WTC11 (cell line): ENCODE results near the gene COL4A2. TPM values are rescaled to one million over a fixed set of nuclear protein-coding genes. Genes with fewer than 3 reads are reported as not detected.

Experiments used
- ATAC-seq: fragments of 200-7000 bp; cut with Tn5 transposase; 2 replicates; pipeline ENCODE4 v1.10.0; 2021; ENCODE audit warnings: mild to moderate bottlenecking, moderate library complexity
- CTCF ChIA-PET: fragments of 300-600 bp; sonication (Branson Sonifier 250); formaldehyde crosslinking; loops from one replicate; lab custom pipeline; 2021; ENCODE audit warnings: antibody characterized with exemption; lab: Charles Lee
- POLR2A ChIA-PET: fragments of 350-600 bp; sonication (Branson Sonifier 250); formaldehyde crosslinking; loops from one replicate; lab custom pipeline; 2021; ENCODE audit warnings: antibody characterized with exemption; lab: Charles Lee
- DNase-seq: peaks from one replicate; pipeline ENCODE4 v3.0.0; 2021; ENCODE audit warnings: low spot score
- H3K27ac Mint-ChIP-seq: 2 replicates; pipeline ENCODE4 v1.8.0; 2021; ENCODE audit warnings: mixed read lengths
- H3K27me3 Mint-ChIP-seq: 2 replicates; pipeline ENCODE4 v1.8.0; 2021; ENCODE audit warnings: low read depth, mild to moderate bottlenecking, moderate library complexity, mixed read lengths
- H3K36me3 Mint-ChIP-seq: 2 replicates; pipeline ENCODE4 v1.8.0; 2021; ENCODE audit warnings: mixed read lengths
- H3K4me1 Mint-ChIP-seq: 2 replicates; pipeline ENCODE4 v1.8.0; 2022; ENCODE audit warnings: mixed read lengths
- H3K4me3 Mint-ChIP-seq: 2 replicates; pipeline ENCODE4 v1.8.0; 2021; ENCODE audit warnings: mild to moderate bottlenecking, moderate library complexity, mixed read lengths
- H3K9me3 Mint-ChIP-seq: 2 replicates; pipeline ENCODE4 v1.8.0; 2021; ENCODE audit warnings: mixed read lengths
- E2F1 ChIP-seq: sonication (generic); formaldehyde crosslinking; IDR thresholded peaks from 2 replicates; pipeline ENCODE4 v1.8.0; 2022; ENCODE audit warnings: mild to moderate bottlenecking, missing genetic modification reagents
- FOXP1 ChIP-seq: sonication (generic); formaldehyde crosslinking; IDR thresholded peaks from 2 replicates; pipeline ENCODE4 v1.8.0; 2022; ENCODE audit warnings: missing genetic modification reagents, mild to moderate bottlenecking, moderate library complexity, borderline replicate concordance
- HMGA2 ChIP-seq: fragments of 250-450 bp; sonication (Bioruptor Pico); IDR thresholded peaks from 2 replicates; pipeline ENCODE4 v1.4.0; 2021; ENCODE audit warnings: mild to moderate bottlenecking, moderate library complexity
- HMGXB4 ChIP-seq: sonication (generic); formaldehyde crosslinking; IDR thresholded peaks from 2 replicates; pipeline ENCODE4 v1.8.1; 2023; ENCODE audit warnings: mild to moderate bottlenecking, moderate library complexity, missing genetic modification reagents
- TEAD1 ChIP-seq: sonication (generic); formaldehyde crosslinking; IDR thresholded peaks from 2 replicates; pipeline ENCODE4 v1.8.0; 2022; ENCODE audit warnings: mild to moderate bottlenecking, missing genetic modification reagents
- ZNF138 ChIP-seq: sonication (generic); formaldehyde crosslinking; conservative IDR thresholded peaks from 2 replicates; pipeline ENCODE4 v1.8.1; 2022; ENCODE audit warnings: mild to moderate bottlenecking, moderate library complexity, missing genetic modification reagents
- ZNF423 ChIP-seq: fragments of 250-450 bp; sonication (Bioruptor Pico); IDR thresholded peaks from 2 replicates; pipeline ENCODE4 v2.1.2; 2022; ENCODE audit warnings: mild to moderate bottlenecking, moderate library complexity
- total RNA-seq: library from RNA; stranded (reverse); gene quantifications from 3 replicates; pipeline ENCODE4 v1.2.3, GENCODE V29; 2021
- TF ChIP-seq, protein P1 (sequence below): sonication (generic); formaldehyde crosslinking; IDR thresholded peaks from 2 replicates; pipeline ENCODE4 v1.8.1; 2022; ENCODE audit warnings: missing genetic modification reagents, borderline replicate concordance
- TF ChIP-seq, protein P2 (sequence below): fragments of 250-450 bp; sonication (Bioruptor Pico); IDR thresholded peaks from 2 replicates; pipeline ENCODE4 v2.1.2; 2022; ENCODE audit warnings: mild to moderate bottlenecking, moderate library complexity
- TF ChIP-seq, protein P3 (sequence below): fragments of 200-600 bp; IDR thresholded peaks from 2 replicates; pipeline ENCODE4 v1.8.0; 2022; ENCODE audit warnings: antibody characterized with exemption

COL4A2 gene
- total RNA-seq, 1 experiment from 2014 or later, result 109 TPM

DNA sequence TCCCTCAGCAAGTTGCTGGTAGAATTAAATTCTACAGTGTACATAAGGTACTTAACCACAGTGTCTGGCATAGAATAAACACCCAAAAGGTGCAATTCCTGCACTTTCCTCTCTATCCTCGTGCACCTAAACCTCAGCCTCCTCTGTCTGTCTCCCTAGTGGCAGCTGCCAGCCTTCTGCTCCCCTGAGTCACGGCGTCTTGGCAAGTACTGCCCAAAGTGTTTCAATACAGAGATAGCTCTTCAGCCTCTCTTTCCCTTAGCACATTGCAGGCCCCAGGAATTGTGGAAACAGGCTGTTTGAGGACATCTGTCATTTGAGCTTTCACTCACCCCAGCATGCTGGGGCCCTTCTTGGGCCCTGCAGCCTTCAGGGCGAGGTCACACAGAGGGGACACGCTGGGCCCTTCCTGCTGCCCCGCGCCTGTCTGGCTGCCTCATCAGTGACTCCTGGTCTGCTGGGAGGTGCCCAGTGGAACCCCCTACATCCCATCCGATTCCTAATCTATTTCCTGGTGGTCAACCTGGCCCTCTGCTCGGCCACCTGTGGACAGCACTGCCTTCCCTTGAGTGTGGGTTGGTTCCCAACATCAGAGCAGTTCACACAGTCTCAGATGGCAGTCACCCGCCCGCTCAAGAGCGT, 19.3 kb downstream of the COL4A2 start:
- peaks cover 73% of the 10 kb centered on the region for H3K4me1 Mint-ChIP-seq
- CTCF ChIA-PET, result interaction anchor here (1.0 to 4.0 kb wide), 4 partner anchors 12 to 52 kb away, joined by 3 to 29 read pairs (median 6); partner anchors contain the start of genes COL4A1 and COL4A2
- TF ChIP-seq, protein P1, sequence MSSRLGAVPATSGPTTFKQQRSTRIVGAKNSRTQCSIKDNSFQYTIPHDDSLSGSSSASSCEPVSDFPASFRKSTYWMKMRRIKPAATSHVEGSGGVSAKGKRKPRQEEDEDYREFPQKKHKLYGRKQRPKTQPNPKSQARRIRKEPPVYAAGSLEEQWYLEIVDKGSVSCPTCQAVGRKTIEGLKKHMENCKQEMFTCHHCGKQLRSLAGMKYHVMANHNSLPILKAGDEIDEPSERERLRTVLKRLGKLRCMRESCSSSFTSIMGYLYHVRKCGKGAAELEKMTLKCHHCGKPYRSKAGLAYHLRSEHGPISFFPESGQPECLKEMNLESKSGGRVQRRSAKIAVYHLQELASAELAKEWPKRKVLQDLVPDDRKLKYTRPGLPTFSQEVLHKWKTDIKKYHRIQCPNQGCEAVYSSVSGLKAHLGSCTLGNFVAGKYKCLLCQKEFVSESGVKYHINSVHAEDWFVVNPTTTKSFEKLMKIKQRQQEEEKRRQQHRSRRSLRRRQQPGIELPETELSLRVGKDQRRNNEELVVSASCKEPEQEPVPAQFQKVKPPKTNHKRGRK (CRISPR knock-in tag), result no peak
- TF ChIP-seq ZNF138 (CRISPR knock-in tag), result no peak
- TF ChIP-seq, all 79 proteins: peak for 0
- peaks cover 5% of the 10 kb centered on the region for H3K36me3 Mint-ChIP-seq
- H3K27ac Mint-ChIP-seq, result peak overlapping the region; percentile 82
- H3K27me3 Mint-ChIP-seq, result no peaks in the 10 kb centered on the region
- DNase-seq (no peak), ATAC-seq (peak; percentile 7)
- POLR2A ChIA-PET, result interaction anchor here (1.0 to 2.5 kb wide), 4 partner anchors 17 to 28 kb away, joined by 3 to 11 read pairs (median 6); partner anchors contain the start of genes COL4A1 and COL4A2
- peaks cover 5% of the 10 kb centered on the region for H3K9me3 Mint-ChIP-seq
- no peak overlapping the region for H3K4me3 Mint-ChIP-seq

DNA sequence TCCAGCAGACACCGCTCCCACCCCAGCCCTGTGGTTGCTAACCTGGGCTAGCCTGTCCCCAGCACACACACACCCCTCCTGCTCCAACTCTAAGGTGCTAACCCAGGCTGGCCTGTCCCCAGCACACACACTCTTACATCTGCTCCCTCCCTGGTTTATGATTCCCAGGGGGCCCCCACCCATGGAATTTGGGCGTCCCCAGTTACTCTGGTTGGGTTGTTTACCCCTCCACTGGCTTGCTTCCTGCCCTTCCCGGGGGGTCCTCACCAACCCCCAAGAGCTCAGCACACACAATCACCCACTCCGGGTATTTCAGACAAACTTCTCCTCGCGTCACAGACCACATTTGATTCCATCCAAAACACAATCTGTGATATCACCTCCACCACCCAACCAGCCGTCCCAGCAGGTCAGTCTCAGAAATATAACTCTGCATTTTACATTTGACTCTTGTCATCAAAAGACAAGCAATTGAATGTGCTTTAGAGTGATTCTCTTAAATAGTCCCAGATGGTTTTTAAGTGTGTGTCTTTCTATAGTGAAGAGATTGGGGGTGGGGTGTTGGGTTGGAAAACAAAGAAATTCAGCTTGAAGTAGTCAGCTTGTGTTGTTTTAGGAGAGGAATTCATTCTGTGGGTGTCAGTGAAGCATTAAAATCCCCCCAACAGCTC, 20.1 kb downstream of the COL4A2 start:
- no peaks in the 10 kb centered on the region for H3K27me3 Mint-ChIP-seq
- H3K9me3 Mint-ChIP-seq, result no peaks in the 10 kb centered on the region
- DNase-seq (peak; percentile 63), ATAC-seq (peak; percentile 79)
- H3K4me1 Mint-ChIP-seq, result peaks cover 73% of the 10 kb centered on the region
- H3K36me3 Mint-ChIP-seq, result no peaks in the 10 kb centered on the region
- CTCF ChIA-PET, result interaction anchor here (0.9 to 1.9 kb wide), 3 partner anchors 22 to 53 kb away, joined by 3 to 7 read pairs (median 5); no protein-coding TSS in a partner anchor
- H3K27ac Mint-ChIP-seq, result peak overlapping the region; percentile 82
- peak overlapping the region; percentile 29 for H3K4me3 Mint-ChIP-seq
- 0 out of 2 replicates have a peak, but pooled peaks have one; percentile 42 for TF ChIP-seq FOXP1 (CRISPR knock-in tag)
- no peak for TF ChIP-seq HMGA2 (CRISPR knock-in tag)
- TF ChIP-seq ZNF423 (CRISPR knock-in tag), result peak; percentile 94
- TF ChIP-seq TEAD1 (CRISPR knock-in tag), result peak; percentile 87; the same call in 1 of the 2 replicates
- TF ChIP-seq HMGXB4, result no peak
- POLR2A ChIA-PET, result interaction anchor here (1.0 to 2.5 kb wide), 5 partner anchors 18 to 129 kb away, joined by 3 to 11 read pairs (median 4); partner anchors contain the start of genes COL4A1 and COL4A2

GRCh38 chr13:110328573-110328972, 21.5 kb downstream of the COL4A2 start:
- Mint-ChIP-seq H3K4me1 (peaks cover 71% of the 10 kb centered on the region), H3K4me3 (no peak overlapping the region), H3K9me3 (no peaks in the 10 kb centered on the region), H3K27ac (no peak overlapping the region), H3K27me3 (no peaks in the 10 kb centered on the region), H3K36me3 (no peaks in the 10 kb centered on the region)
- ChIA-PET POLR2A (interaction anchor here (2.5 kb wide), 1 partner anchor 22 kb away, joined by 11 read pairs; the partner anchor contains the start of genes COL4A1 and COL4A2), CTCF (interaction anchor here (2.2 kb wide), 1 partner anchor 24 kb away, joined by 13 read pairs; no protein-coding TSS in a partner anchor)
- ATAC-seq (no peak), DNase-seq (no peak)
- TF ChIP-seq FOXP1 (CRISPR knock-in tag), result no peak
- no peak for TF ChIP-seq E2F1 (CRISPR knock-in tag)
- TF ChIP-seq, protein P2, sequence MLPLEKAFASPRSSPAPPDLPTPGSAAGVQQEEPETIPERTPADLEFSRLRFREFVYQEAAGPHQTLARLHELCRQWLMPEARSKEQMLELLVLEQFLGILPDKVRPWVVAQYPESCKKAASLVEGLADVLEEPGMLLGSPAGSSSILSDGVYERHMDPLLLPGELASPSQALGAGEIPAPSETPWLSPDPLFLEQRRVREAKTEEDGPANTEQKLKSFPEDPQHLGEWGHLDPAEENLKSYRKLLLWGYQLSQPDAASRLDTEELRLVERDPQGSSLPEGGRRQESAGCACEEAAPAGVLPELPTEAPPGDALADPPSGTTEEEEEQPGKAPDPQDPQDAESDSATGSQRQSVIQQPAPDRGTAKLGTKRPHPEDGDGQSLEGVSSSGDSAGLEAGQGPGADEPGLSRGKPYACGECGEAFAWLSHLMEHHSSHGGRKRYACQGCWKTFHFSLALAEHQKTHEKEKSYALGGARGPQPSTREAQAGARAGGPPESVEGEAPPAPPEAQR (CRISPR knock-in tag), result no peak
- TF ChIP-seq, protein P3, sequence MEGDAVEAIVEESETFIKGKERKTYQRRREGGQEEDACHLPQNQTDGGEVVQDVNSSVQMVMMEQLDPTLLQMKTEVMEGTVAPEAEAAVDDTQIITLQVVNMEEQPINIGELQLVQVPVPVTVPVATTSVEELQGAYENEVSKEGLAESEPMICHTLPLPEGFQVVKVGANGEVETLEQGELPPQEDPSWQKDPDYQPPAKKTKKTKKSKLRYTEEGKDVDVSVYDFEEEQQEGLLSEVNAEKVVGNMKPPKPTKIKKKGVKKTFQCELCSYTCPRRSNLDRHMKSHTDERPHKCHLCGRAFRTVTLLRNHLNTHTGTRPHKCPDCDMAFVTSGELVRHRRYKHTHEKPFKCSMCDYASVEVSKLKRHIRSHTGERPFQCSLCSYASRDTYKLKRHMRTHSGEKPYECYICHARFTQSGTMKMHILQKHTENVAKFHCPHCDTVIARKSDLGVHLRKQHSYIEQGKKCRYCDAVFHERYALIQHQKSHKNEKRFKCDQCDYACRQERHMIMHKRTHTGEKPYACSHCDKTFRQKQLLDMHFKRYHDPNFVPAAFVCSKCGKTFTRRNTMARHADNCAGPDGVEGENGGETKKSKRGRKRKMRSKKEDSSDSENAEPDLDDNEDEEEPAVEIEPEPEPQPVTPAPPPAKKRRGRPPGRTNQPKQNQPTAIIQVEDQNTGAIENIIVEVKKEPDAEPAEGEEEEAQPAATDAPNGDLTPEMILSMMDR, result no peak
